ENCODE measurements around the gene HMGN5. TPM values are rescaled to one million over a fixed set of nuclear protein-coding genes. Genes with fewer than 3 reads are reported as not detected.

The HMGN5 gene
- total RNA-seq, 1 donor from 2014 or later, result 6.4 TPM

DNA sequence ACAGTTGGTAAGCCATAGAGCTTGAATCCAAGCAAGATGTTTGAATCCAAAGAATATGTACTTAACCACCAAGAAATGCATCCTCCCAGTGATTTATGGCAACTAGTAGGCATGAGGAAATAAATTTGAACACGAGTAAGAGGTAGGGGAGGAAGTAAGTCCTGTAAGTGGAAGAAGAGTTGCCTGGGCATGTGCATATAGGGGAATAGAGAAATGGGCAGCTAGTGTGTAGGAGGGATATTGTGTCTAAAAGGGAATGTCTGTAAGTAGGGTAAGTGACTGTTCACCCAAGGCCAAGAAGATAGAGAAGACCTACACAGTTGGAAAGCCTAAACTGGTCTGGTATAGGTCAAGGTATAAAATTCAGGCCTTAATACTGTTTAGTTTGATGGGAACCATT is 4.8 kb upstream of the HMGN5 start:
- Mint-ChIP-seq H3K4me1 (ENCODE audit: unreplicated experiment) (peaks cover 4% of the 10 kb centered on the region), H3K27me3 (no peaks in the 10 kb centered on the region)
- TF ChIP-seq, protein P1, sequence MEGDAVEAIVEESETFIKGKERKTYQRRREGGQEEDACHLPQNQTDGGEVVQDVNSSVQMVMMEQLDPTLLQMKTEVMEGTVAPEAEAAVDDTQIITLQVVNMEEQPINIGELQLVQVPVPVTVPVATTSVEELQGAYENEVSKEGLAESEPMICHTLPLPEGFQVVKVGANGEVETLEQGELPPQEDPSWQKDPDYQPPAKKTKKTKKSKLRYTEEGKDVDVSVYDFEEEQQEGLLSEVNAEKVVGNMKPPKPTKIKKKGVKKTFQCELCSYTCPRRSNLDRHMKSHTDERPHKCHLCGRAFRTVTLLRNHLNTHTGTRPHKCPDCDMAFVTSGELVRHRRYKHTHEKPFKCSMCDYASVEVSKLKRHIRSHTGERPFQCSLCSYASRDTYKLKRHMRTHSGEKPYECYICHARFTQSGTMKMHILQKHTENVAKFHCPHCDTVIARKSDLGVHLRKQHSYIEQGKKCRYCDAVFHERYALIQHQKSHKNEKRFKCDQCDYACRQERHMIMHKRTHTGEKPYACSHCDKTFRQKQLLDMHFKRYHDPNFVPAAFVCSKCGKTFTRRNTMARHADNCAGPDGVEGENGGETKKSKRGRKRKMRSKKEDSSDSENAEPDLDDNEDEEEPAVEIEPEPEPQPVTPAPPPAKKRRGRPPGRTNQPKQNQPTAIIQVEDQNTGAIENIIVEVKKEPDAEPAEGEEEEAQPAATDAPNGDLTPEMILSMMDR (conservative IDR thresholded peaks at IDR 0.05), result no peak

DNA sequence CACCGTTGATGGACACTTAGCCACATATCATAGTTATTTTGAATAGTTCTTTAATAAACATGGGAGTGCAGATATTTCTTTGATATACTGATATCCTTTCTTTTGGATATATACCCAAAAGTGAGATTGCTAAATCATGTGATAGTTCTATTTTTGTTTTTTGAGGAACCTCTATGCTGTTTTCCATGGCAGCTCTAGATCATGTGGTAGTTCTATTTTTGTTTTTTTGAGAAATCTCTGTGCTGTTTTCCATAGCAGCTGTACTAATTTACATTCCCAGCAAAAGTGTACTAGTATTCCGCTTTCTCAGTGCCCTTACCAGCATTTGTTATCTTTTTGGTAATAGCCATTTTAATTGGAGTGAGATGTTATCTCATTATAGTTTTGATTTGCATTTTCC is 3.8 kb upstream of the HMGN5 start:
- peaks cover 10% of the 10 kb centered on the region for H3K36me3 Mint-ChIP-seq
- H3K27me3 Mint-ChIP-seq, result no peaks in the 10 kb centered on the region
- H3K4me1 Mint-ChIP-seq (ENCODE audit: unreplicated experiment), result peaks cover 4% of the 10 kb centered on the region
- no peak for DNase-seq (ENCODE audit: extremely low spot score, unreplicated experiment)
- TF ChIP-seq, protein P1 (conservative IDR thresholded peaks at IDR 0.05), result no peak
- H3K9me3 Mint-ChIP-seq, result no peaks in the 10 kb centered on the region
- H3K27ac Mint-ChIP-seq, result no peak overlapping the region
- H3K4me3 Mint-ChIP-seq, result no peak overlapping the region

More for the DNA sequence above, 4.8 kb upstream of the HMGN5 start:
- peaks cover 15% of the 10 kb centered on the region for H3K36me3 Mint-ChIP-seq
- H3K27ac Mint-ChIP-seq, result no peak overlapping the region
- H3K9me3 Mint-ChIP-seq, result no peaks in the 10 kb centered on the region
- no peak overlapping the region for H3K4me3 Mint-ChIP-seq
- no peak for DNase-seq (ENCODE audit: extremely low spot score, unreplicated experiment)

DNA sequence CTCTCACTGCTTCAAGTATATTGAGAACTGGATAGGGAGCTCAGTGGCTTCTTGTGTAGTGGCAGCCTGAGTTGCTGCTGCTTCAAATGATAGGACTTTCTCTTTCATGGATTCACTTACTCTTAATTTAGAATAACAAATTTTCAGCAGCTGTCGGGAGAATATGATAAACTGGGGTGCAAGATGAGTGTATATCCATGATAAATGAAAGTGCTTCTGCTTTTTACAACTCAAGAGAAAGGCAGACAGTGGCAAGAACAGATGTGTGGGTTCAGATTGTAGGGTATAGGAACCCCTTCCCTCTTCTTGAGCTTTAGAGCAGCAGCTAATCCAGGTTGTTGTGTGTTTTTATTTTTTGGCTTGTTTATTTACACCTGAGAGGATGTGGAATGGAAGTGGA is 1.2 kb upstream of the HMGN5 start:
- TF ChIP-seq, protein P1 (conservative IDR thresholded peaks at IDR 0.05), result no peak
- Mint-ChIP-seq H3K4me1 (ENCODE audit: unreplicated experiment) (peaks cover 4% of the 10 kb centered on the region), H3K27me3 (no peaks in the 10 kb centered on the region), H3K9me3 (no peaks in the 10 kb centered on the region), H3K36me3 (peaks cover 9% of the 10 kb centered on the region), H3K27ac (peak overlapping the region; percentile 92), H3K4me3 (peak overlapping the region; percentile 93)
- DNase-seq (ENCODE audit: extremely low spot score, unreplicated experiment), result no peak

DNA sequence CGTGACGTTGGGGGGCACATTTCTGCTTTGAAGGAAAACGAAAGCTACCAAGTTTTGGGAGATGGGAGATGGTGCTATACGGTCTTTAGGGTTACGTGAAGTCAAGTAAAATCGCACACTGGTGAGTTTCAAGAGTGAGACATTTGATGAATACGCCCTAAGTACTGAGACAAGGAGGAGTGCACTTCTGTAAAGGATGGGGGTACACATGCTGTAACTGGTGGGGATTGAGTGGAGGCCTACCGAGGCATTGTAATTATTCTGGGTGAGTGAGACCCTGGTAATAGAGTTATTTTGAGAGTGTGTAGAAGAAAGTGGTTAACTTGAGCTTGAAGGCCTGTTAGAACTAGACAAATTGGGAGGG is 725 bp upstream of the HMGN5 start:
- peak overlapping the region; percentile 92 for H3K27ac Mint-ChIP-seq
- H3K9me3 Mint-ChIP-seq, result no peaks in the 10 kb centered on the region
- H3K4me3 Mint-ChIP-seq, result peak overlapping the region; percentile 93
- H3K4me1 Mint-ChIP-seq (ENCODE audit: unreplicated experiment), result peaks cover 4% of the 10 kb centered on the region
- H3K27me3 Mint-ChIP-seq, result no peaks in the 10 kb centered on the region
- peaks cover 9% of the 10 kb centered on the region for H3K36me3 Mint-ChIP-seq
- DNase-seq (ENCODE audit: extremely low spot score, unreplicated experiment), result no peak
- TF ChIP-seq, protein P1 (conservative IDR thresholded peaks at IDR 0.05), result no peak

DNA sequence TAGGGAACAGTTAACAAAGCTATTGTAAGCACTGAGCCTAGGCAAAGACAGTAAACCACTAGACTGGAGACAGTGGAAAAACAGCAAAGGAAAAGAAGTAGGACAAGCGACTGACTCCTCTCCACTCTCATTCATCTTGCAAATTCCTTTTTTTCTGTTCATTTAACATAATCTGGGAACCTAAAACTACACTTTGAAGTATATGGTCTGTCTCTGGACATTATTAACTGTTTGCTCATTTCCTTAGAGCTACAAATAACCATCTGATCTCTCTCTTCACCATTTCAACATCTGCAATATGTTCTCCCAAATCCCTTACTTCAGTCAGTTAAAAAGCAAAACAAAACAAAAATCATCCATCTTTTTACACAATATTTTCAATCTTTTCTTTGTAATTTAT is 642 bp downstream of the HMGN5 start:
- Mint-ChIP-seq H3K27ac (peak overlapping the region; percentile 92), H3K36me3 (peaks cover 5% of the 10 kb centered on the region), H3K4me1 (ENCODE audit: unreplicated experiment) (peaks cover 4% of the 10 kb centered on the region), H3K9me3 (no peaks in the 10 kb centered on the region), H3K27me3 (no peaks in the 10 kb centered on the region), H3K4me3 (peak overlapping the region; percentile 93)
- TF ChIP-seq, protein P1 (conservative IDR thresholded peaks at IDR 0.05), result no peak
- no peak for DNase-seq (ENCODE audit: extremely low spot score, unreplicated experiment)

DNA sequence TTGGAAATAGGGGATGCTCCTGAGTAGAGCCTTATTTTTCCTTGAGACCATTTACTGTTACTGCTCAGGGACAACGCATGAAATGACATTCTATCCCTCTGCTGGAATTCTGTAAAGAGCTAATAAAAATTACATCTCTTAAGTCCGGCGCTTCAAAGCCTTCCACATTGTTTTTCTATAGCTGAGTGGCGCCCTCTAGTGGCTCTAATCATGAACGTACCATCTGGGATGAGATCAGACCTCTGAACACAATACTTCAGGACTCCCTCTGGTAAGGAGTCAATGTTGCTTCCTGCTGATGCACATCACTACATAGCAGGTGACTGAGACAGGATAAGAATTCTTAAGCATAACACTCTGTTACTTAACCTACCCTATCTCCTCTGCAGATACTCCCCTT is 6.0 kb downstream of the HMGN5 start:
- H3K27me3 Mint-ChIP-seq, result no peaks in the 10 kb centered on the region

More for the DNA sequence above, 6.0 kb downstream of the HMGN5 start:
- Mint-ChIP-seq H3K27ac (no peak overlapping the region), H3K36me3 (no peaks in the 10 kb centered on the region), H3K9me3 (no peaks in the 10 kb centered on the region), H3K4me3 (no peak overlapping the region), H3K4me1 (ENCODE audit: unreplicated experiment) (no peaks in the 10 kb centered on the region)
- TF ChIP-seq, protein P1 (conservative IDR thresholded peaks at IDR 0.05), result peak; percentile 77
- DNase-seq (ENCODE audit: extremely low spot score, unreplicated experiment), result no peak

Measured in type B pancreatic cell (in vitro differentiated cells).